Endothelial cell of umbilical vein (primary cell): ENCODE data around the gene ZNF552. TPM values are rescaled to one million over a fixed set of nuclear protein-coding genes. Genes with fewer than 3 reads are reported as not detected.

Source experiments
- polyA plus RNA-seq, 4 experiments: library from polyadenylated mRNA; depleted of rRNA in 3 of 4; stranded (reverse) in 3 of 4; unstranded in 1 of 4; fragments of >200 nt; gene quantifications; 2 replicates each; pipeline versions ENCODE4 v1.2.1 to v1.2.3, GENCODE V29; 2011 to 2012; ENCODE audit warnings: missing spikeins in 1 of 4
- total RNA-seq: library from RNA; stranded (reverse); gene quantifications from 2 replicates; pipeline ENCODE4 v1.2.3, GENCODE V29; 2021

Gene ZNF552
- total and polyA plus RNA-seq, 2 donors (not counting 3 experiments of a cell fraction or from before 2014, with no cell fraction given): 3.0 to 6.1 TPM

Other genes starting within 250 kb of the ZNF552 start
- 3.8 and 4.2 TPM in 2 replicates for gene ZNF416, start 236.0 kb downstream of the ZNF552 start, total RNA-seq
- gene ZNF416, start 236.0 kb downstream of the ZNF552 start, polyA plus RNA-seq: 1.4 and 1.5 TPM in 2 replicates
- 1.3 and 2.4 TPM in 2 replicates for gene ZIK1, start 230.8 kb downstream of the ZNF552 start, total RNA-seq
- gene ZIK1, start 230.8 kb downstream of the ZNF552 start, polyA plus RNA-seq: 0.79 and 0.99 TPM in 2 replicates
- 4.0 TPM in 2 replicates for gene ZNF530, start 215.0 kb downstream of the ZNF552 start, total RNA-seq
- 1.5 and 1.7 TPM in 2 replicates for gene ZNF530, start 215.0 kb downstream of the ZNF552 start, polyA plus RNA-seq
- gene ZNF134, start 200.7 kb downstream of the ZNF552 start, total RNA-seq: 11.1 and 12.3 TPM in 2 replicates
- gene ZNF134, start 200.7 kb downstream of the ZNF552 start, polyA plus RNA-seq: 3.5 and 6.4 TPM in 2 replicates
- gene ZNF211, start 181.7 kb downstream of the ZNF552 start, total RNA-seq: 8.6 and 9.4 TPM in 2 replicates
- gene ZNF211, start 181.7 kb downstream of the ZNF552 start, polyA plus RNA-seq: 4.7 and 6.3 TPM in 2 replicates
- gene ZSCAN4, start 146.0 kb downstream of the ZNF552 start, total RNA-seq: not detected in 2 replicates
- gene ZSCAN4, start 146.0 kb downstream of the ZNF552 start, polyA plus RNA-seq: not detected in 2 replicates
- gene ZNF551, start 132.9 kb downstream of the ZNF552 start, total RNA-seq: 5.6 and 6.1 TPM in 2 replicates
- gene ZNF551, start 132.9 kb downstream of the ZNF552 start, polyA plus RNA-seq: 2.6 and 2.7 TPM in 2 replicates
- gene ZNF154, start 105.7 kb downstream of the ZNF552 start, total RNA-seq: 0.81 and 2.0 TPM in 2 replicates
- gene ZNF154, start 105.7 kb downstream of the ZNF552 start, polyA plus RNA-seq: 1.1 and 1.3 TPM in 2 replicates
- gene ZNF671, start 87.3 kb downstream of the ZNF552 start, total RNA-seq: 2.3 and 2.7 TPM in 2 replicates
- 2.6 and 4.1 TPM in 2 replicates for gene ZNF671, start 87.3 kb downstream of the ZNF552 start, polyA plus RNA-seq
- gene ZNF776, start 68.1 kb downstream of the ZNF552 start, total RNA-seq: 12.1 and 13.1 TPM in 2 replicates
- gene ZNF776, start 68.1 kb downstream of the ZNF552 start, polyA plus RNA-seq: 5.0 and 5.7 TPM in 2 replicates
- 12.6 and 14.7 TPM in 2 replicates for gene ZNF586, start 45.2 kb downstream of the ZNF552 start, total RNA-seq
- gene ZNF586, start 45.2 kb downstream of the ZNF552 start, polyA plus RNA-seq: 4.8 and 6.0 TPM in 2 replicates
- gene ZNF587B, start 15.4 kb upstream of the ZNF552 start, total RNA-seq: 15.6 and 16.3 TPM in 2 replicates
- 2.8 and 3.2 TPM in 2 replicates for gene ZNF587B, start 15.4 kb upstream of the ZNF552 start, polyA plus RNA-seq
- 43.1 and 44.0 TPM in 2 replicates for gene ZNF587, start 34.9 kb upstream of the ZNF552 start, total RNA-seq
- gene ZNF587, start 34.9 kb upstream of the ZNF552 start, polyA plus RNA-seq: 11.2 and 13.1 TPM in 2 replicates
- 3.8 and 7.9 TPM in 2 replicates for gene ZNF814, start 74.1 kb upstream of the ZNF552 start, total RNA-seq
- 3.3 and 5.7 TPM in 2 replicates for gene ZNF814, start 74.1 kb upstream of the ZNF552 start, polyA plus RNA-seq
- 10.6 and 17.8 TPM in 2 replicates for gene ZNF417, start 101.7 kb upstream of the ZNF552 start, total RNA-seq
- gene ZNF417, start 101.7 kb upstream of the ZNF552 start, polyA plus RNA-seq: 2.1 and 3.1 TPM in 2 replicates
- gene ZNF418, start 120.5 kb upstream of the ZNF552 start, total RNA-seq: 3.5 and 5.4 TPM in 2 replicates
- gene ZNF418, start 120.5 kb upstream of the ZNF552 start, polyA plus RNA-seq: 0.97 and 1.7 TPM in 2 replicates
- 3.7 and 4.0 TPM in 2 replicates for gene ZNF256, start 132.8 kb upstream of the ZNF552 start, total RNA-seq
- 1.5 and 1.9 TPM in 2 replicates for gene ZNF256, start 132.8 kb upstream of the ZNF552 start, polyA plus RNA-seq
- 0.37 and 0.64 TPM in 2 replicates for gene C19orf18, start 159.6 kb upstream of the ZNF552 start, total RNA-seq
- gene C19orf18, start 159.6 kb upstream of the ZNF552 start, polyA plus RNA-seq: 0.08 TPM in 1 of 2 replicates, not detected in the other
- 7.8 and 10.8 TPM in 2 replicates for gene ZNF606, start 187.9 kb upstream of the ZNF552 start, total RNA-seq
- gene ZNF606, start 187.9 kb upstream of the ZNF552 start, polyA plus RNA-seq: 4.6 TPM in 2 replicates
- not detected in 2 replicates for gene ZSCAN1, start 219.1 kb upstream of the ZNF552 start, total RNA-seq
- 0.10 TPM in 1 of 2 replicates, not detected in the other for gene ZSCAN1, start 219.1 kb upstream of the ZNF552 start, polyA plus RNA-seq
- gene ZNF135, start 244.4 kb upstream of the ZNF552 start, total RNA-seq: 0.14 and 1.2 TPM in 2 replicates
- gene ZNF135, start 244.4 kb upstream of the ZNF552 start, polyA plus RNA-seq: 1.5 TPM in 2 replicates